DOHH2 (cell line): ENCODE data around the gene ITGB7.

Experiments
- H3F3A ChIP-seq: fragments of 200-600 bp; sonication (generic), shearing (Covaris generic); 2 replicates; pipeline ENCODE4 v1.6.0; 2016; ENCODE audit warnings: antibody characterized with exemption, mild to moderate bottlenecking; ENCODE audit not compliant: control insufficient read depth, insufficient read depth
- H3K27ac ChIP-seq: fragments of 200-600 bp; sonication (generic); 2 replicates; pipeline ENCODE4 v1.5.1; 2014; ENCODE audit warnings: low read depth, mild to moderate bottlenecking, low read length, moderate library complexity
- H3K27me3 ChIP-seq: fragments of 200-600 bp; sonication (generic); 2 replicates; pipeline ENCODE4 v1.6.1; 2014; ENCODE audit warnings: mild to moderate bottlenecking, low read length, mixed read lengths; ENCODE audit not compliant: control insufficient read depth
- H3K36me3 ChIP-seq: fragments of 200-600 bp; sonication (generic); 2 replicates; pipeline ENCODE4 v1.6.1; 2014; ENCODE audit warnings: mild to moderate bottlenecking, low read length, moderate library complexity, mixed read lengths; ENCODE audit not compliant: control insufficient read depth
- H3K4me1 ChIP-seq: fragments of 200-600 bp; sonication (generic); 2 replicates; pipeline ENCODE4 v1.6.1; 2014; ENCODE audit warnings: mild to moderate bottlenecking, low read length, mixed read lengths; ENCODE audit not compliant: control insufficient read depth
- H3K4me2 ChIP-seq: fragments of 200-600 bp; sonication (generic); 2 replicates; pipeline ENCODE4 v1.6.0; 2014; ENCODE audit warnings: mild to moderate bottlenecking, low read length, moderate library complexity
- H3K4me3 ChIP-seq: fragments of 200-600 bp; sonication (generic); 2 replicates; pipeline ENCODE4 v1.5.1; 2014; ENCODE audit warnings: mild to moderate bottlenecking, low read length, mixed read lengths
- H3K79me2 ChIP-seq: fragments of 200-600 bp; sonication (generic); 2 replicates; pipeline ENCODE4 v1.6.1; 2014; ENCODE audit warnings: mild to moderate bottlenecking, low read length, mixed read lengths; ENCODE audit not compliant: control insufficient read depth
- H3K9me2 ChIP-seq: fragments of 200-600 bp; sonication (generic); replicated peaks from 2 replicates; pipeline ENCODE4 v1.6.1; 2014; ENCODE audit warnings: mild to moderate bottlenecking, low read length, mixed read lengths; ENCODE audit not compliant: control insufficient read depth
- H3K9me3 ChIP-seq: fragments of 200-600 bp; sonication (generic); 2 replicates; pipeline ENCODE4 v1.6.1; 2014; ENCODE audit warnings: antibody characterized with exemption, low read length, mixed read lengths; ENCODE audit not compliant: control insufficient read depth, insufficient read depth
- H4K20me1 ChIP-seq: fragments of 200-600 bp; sonication (generic); 2 replicates; pipeline ENCODE4 v1.6.0; 2014; ENCODE audit warnings: low read depth, mild to moderate bottlenecking, antibody characterized with exemption, low read length, moderate library complexity; ENCODE audit not compliant: control insufficient read depth, insufficient read depth
- EZH2phosphoT487 ChIP-seq: fragments of 200-600 bp; sonication (generic); IDR thresholded peaks from 2 replicates; pipeline ENCODE4 v1.6.1; 2017; ENCODE audit warnings: borderline replicate concordance, mild to moderate bottlenecking, antibody characterized with exemption, low read length, moderate library complexity, mixed read lengths
- TF ChIP-seq, protein P1 (sequence below): fragments of 200-600 bp; sonication (generic); IDR thresholded peaks from one replicate; pipeline ENCODE4 v1.5.1; 2014; ENCODE audit warnings: antibody characterized with exemption, mild to moderate bottlenecking, low read depth, low read length; ENCODE audit not compliant: poor library complexity, severe bottlenecking

Gene ITGB7

DNA sequence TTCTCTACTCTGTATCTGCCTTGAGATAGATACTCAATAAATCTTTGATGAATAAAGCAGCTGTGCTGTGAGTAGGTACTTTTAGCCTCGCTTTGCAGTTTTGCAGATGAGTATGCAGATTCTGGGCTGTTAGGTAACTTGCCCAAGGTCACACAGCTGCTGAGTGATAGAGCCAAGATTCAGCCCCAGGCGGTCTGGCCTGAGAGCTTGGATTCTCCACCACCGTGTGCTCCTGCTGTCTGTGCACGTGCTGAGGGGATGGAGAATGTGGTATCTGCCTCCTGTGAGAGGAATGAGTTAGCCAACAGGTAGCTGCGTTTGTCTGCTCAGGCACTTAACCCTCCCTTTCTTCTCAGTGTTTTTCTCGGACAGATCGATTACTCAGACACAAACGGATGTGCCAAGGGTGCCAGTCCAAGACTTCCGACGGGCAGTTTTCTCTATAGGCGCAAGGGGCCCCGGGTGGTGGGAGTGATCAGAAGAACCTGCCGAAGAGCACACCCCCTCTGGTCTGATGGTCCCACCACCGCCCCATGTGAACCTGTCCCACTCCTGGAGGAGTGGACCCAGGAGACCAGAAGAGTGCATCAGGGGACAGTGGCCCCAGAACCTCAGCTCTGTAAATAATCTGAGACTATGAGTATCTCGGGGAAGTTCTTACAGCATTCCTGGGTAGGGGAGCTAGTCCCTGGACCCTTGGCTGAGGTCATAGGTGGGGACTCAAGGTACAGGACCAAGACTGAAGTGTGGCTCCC lies 19.7 kb downstream of the ITGB7 start:
- H3F3A ChIP-seq: peaks cover 10% of the 10 kb centered on the region
- TF ChIP-seq EZH2phosphoT487: no peak
- TF ChIP-seq, protein P1, sequence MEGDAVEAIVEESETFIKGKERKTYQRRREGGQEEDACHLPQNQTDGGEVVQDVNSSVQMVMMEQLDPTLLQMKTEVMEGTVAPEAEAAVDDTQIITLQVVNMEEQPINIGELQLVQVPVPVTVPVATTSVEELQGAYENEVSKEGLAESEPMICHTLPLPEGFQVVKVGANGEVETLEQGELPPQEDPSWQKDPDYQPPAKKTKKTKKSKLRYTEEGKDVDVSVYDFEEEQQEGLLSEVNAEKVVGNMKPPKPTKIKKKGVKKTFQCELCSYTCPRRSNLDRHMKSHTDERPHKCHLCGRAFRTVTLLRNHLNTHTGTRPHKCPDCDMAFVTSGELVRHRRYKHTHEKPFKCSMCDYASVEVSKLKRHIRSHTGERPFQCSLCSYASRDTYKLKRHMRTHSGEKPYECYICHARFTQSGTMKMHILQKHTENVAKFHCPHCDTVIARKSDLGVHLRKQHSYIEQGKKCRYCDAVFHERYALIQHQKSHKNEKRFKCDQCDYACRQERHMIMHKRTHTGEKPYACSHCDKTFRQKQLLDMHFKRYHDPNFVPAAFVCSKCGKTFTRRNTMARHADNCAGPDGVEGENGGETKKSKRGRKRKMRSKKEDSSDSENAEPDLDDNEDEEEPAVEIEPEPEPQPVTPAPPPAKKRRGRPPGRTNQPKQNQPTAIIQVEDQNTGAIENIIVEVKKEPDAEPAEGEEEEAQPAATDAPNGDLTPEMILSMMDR: no peak
- H3K79me2 ChIP-seq: peaks cover 26% of the 10 kb centered on the region
- H3K4me2 ChIP-seq: no peak overlapping the region
- H3K9me3 ChIP-seq: no peaks in the 10 kb centered on the region
- no peaks in the 10 kb centered on the region for H3K9me2 ChIP-seq
- H4K20me1 ChIP-seq: no peaks in the 10 kb centered on the region; the same call in 1 of the 2 replicates
- H3K36me3 ChIP-seq: peaks cover 91% of the 10 kb centered on the region
- H3K27ac ChIP-seq: no peak overlapping the region
- no peak overlapping the region for H3K4me3 ChIP-seq
- peaks cover 17% of the 10 kb centered on the region for H3K4me1 ChIP-seq
- H3K27me3 ChIP-seq: no peaks in the 10 kb centered on the region

DNA sequence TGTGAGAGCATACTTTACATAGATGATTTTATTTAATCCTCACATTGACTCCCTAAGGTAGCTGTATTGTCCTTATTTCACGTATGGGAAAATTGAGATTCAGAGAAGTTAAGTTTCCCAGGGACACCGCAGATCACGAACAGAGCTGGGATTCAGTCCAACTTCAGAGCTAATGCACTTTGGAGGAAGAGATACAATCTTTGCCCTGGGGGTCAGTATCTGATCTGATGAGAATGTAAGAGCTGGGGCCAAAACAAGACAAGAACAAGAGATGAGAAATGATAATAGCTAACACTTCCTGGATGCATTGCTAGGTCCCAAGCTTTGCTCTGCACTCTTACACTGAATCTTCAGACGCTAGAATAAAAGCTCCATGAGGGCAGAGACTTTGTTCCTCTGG lies 20.3 kb downstream of the ITGB7 start:
- Histone ChIP-seq H3K4me3 (no peak overlapping the region), H4K20me1 (no peaks in the 10 kb centered on the region; the same call in 1 of the 2 replicates), H3K9me2 (no peaks in the 10 kb centered on the region), H3K4me1 (peaks cover 23% of the 10 kb centered on the region), H3K4me2 (no peak overlapping the region), H3K27me3 (no peaks in the 10 kb centered on the region), H3K27ac (no peak overlapping the region), H3F3A (peaks cover 10% of the 10 kb centered on the region), H3K9me3 (no peaks in the 10 kb centered on the region), H3K36me3 (peaks cover 91% of the 10 kb centered on the region), H3K79me2 (peaks cover 32% of the 10 kb centered on the region)
- TF ChIP-seq, protein P1: no peak
- no peak for TF ChIP-seq EZH2phosphoT487

DNA sequence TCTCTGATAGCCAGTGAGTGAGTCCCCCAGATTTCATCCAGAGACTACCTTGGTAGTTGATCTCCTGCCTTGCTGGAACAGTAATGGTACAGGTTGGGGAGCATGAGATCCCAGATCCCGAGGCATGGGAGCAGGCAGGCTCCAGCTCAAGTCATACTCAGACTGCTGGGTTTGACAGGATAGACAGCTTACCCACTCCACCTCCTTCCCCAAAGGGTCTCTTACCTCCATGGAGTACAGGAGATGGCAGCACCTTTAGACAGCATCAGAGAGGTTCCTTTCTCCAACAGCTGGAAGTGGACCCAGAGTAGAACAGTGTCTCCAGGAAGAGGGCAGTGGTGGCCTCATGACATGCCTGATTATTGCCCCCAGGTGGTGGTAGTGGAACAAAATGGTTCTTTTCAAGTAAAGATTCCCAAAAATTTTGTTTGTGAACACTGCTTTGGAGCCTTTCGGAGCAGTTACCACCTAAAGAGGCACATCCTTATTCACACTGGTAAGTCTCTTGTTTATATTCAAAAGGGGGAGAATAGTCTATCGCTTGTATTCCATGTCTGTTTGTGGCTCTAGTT lies 21.4 kb downstream of the ITGB7 start:
- no peak overlapping the region for H3K27ac ChIP-seq
- peaks cover 10% of the 10 kb centered on the region for H3F3A ChIP-seq
- no peak overlapping the region for H3K4me3 ChIP-seq
- peaks cover 41% of the 10 kb centered on the region for H3K79me2 ChIP-seq
- H3K9me2 ChIP-seq: no peaks in the 10 kb centered on the region
- no peak overlapping the region for H3K4me2 ChIP-seq
- TF ChIP-seq, protein P1: no peak
- no peak for TF ChIP-seq EZH2phosphoT487
- peaks cover 29% of the 10 kb centered on the region for H3K4me1 ChIP-seq
- no peaks in the 10 kb centered on the region; the same call in 1 of the 2 replicates for H4K20me1 ChIP-seq
- no peaks in the 10 kb centered on the region for H3K27me3 ChIP-seq
- H3K9me3 ChIP-seq: no peaks in the 10 kb centered on the region
- H3K36me3 ChIP-seq: peaks cover 88% of the 10 kb centered on the region
